Vagina (tissue), 2 donors: ENCODE data around the gene AMN1. TPM values are rescaled to one million over a fixed set of nuclear protein-coding genes. Genes with fewer than 3 reads are reported as not detected.

Experiments
- DNase-seq, 2 donors: peaks; one replicate each; pipeline ENCODE4 v3.0.0-alpha.2; 2017; ENCODE audit errors: extremely low spot score in 2 of 2
- H3K27ac ChIP-seq: fragments of 200-600 bp; sonication (generic); one replicate; pipeline ENCODE4 v1.5.1; 2019
- H3K27me3 ChIP-seq: fragments of 200-600 bp; sonication (generic); one replicate; pipeline ENCODE4 v1.5.1; 2019
- H3K36me3 ChIP-seq, 2 donors: fragments of 200-600 bp; sonication (generic); one replicate each; pipeline ENCODE4 v1.5.1; 2017 to 2019
- H3K4me1 ChIP-seq: fragments of 200-600 bp; sonication (generic); one replicate; pipeline ENCODE4 v1.5.1; 2019
- H3K4me3 ChIP-seq, 2 donors: fragments of 200-600 bp; sonication (generic); 1 replicate in 1 of 2; 2 replicates in 1 of 2; pipeline ENCODE4 v1.5.1; 2016 to 2019
- H3K9me3 ChIP-seq: fragments of 200-600 bp; sonication (generic); one replicate; pipeline ENCODE4 v1.5.1; 2019
- POLR2A ChIP-seq, 2 donors: fragments of 450-650 bp; IDR thresholded peaks; one replicate each; pipeline ENCODE4 v1.6.1; 2017; ENCODE audit warnings: antibody characterized with exemption in 2 of 2, mild to moderate bottlenecking in 2 of 2, moderate library complexity in 2 of 2
- POLR2AphosphoS5 ChIP-seq, 2 donors: sonication (generic); formaldehyde crosslinking; IDR thresholded peaks; one replicate each; pipeline ENCODE4 v1.9.0; 2017; ENCODE audit warnings: antibody characterized with exemption in 2 of 2, mild to moderate bottlenecking in 2 of 2, low read depth in 1 of 2; ENCODE audit not compliant: insufficient read depth in 1 of 2
- intact Hi-C: fragments of 100-400 bp; cut with DNase I; formaldehyde crosslinking; loops from one replicate; pipeline ENCODE4 v1.15.1; 2023
- total RNA-seq: library from RNA; depleted of rRNA; stranded (reverse); fragments of >200 nt; gene quantifications from one replicate; pipeline ENCODE4 v1.2.3, GENCODE V29; 2016
- TF ChIP-seq, protein P1 (sequence below), 3 experiments: fragments of 450-650 bp in 2 of 3; fragments of 200-600 bp in 1 of 3; sonication (generic) in 1 of 3; IDR thresholded peaks; one replicate each; pipeline ENCODE4 v1.5.1; 2017 to 2019; ENCODE audit warnings: antibody characterized with exemption in 3 of 3, mild to moderate bottlenecking in 2 of 3, moderate library complexity in 2 of 3

AMN1 gene
- total RNA-seq, 1 donor from 2014 or later: 5.9 TPM

DNA sequence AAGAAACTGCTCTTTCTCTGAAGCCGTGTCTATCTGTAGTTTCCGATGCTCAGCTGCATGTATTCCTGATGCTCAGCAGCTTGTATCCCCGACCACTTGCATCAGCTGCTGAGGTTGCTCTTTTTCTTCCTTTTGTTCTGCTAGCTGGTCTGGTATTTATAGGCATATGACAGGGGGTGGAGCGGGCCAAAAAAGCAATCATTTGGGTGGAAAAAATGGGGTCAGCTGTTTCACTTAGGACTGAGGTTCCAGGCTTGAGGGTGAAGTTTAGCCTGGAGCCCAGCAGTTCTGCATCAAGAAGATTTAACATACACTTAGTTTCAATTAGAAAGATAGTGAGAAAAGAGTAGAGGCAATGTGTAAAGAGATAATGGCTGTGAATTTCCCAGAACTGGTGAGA lies 23.6 kb upstream of the AMN1 start:
- Histone ChIP-seq H3K9me3 (peaks cover 10% of the 10 kb centered on the region), H3K36me3 (no peaks in the 10 kb centered on the region), H3K27ac (no peak overlapping the region), H3K4me3 (no peak overlapping the region), H3K27me3 (no peaks in the 10 kb centered on the region), H3K4me1 (peaks cover 6% of the 10 kb centered on the region)
- TF ChIP-seq, protein P1, sequence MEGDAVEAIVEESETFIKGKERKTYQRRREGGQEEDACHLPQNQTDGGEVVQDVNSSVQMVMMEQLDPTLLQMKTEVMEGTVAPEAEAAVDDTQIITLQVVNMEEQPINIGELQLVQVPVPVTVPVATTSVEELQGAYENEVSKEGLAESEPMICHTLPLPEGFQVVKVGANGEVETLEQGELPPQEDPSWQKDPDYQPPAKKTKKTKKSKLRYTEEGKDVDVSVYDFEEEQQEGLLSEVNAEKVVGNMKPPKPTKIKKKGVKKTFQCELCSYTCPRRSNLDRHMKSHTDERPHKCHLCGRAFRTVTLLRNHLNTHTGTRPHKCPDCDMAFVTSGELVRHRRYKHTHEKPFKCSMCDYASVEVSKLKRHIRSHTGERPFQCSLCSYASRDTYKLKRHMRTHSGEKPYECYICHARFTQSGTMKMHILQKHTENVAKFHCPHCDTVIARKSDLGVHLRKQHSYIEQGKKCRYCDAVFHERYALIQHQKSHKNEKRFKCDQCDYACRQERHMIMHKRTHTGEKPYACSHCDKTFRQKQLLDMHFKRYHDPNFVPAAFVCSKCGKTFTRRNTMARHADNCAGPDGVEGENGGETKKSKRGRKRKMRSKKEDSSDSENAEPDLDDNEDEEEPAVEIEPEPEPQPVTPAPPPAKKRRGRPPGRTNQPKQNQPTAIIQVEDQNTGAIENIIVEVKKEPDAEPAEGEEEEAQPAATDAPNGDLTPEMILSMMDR (IDR thresholded peaks at IDR 0.05): no peak
- TF ChIP-seq POLR2AphosphoS5 (IDR thresholded peaks at IDR 0.05; ENCODE audit: insufficient read depth in 1 of 2, low read depth in 1 of 2) (no peak), POLR2A (IDR thresholded peaks at IDR 0.05) (no peak)
- intact Hi-C loops: no loop called here
- no peak for DNase-seq

DNA sequence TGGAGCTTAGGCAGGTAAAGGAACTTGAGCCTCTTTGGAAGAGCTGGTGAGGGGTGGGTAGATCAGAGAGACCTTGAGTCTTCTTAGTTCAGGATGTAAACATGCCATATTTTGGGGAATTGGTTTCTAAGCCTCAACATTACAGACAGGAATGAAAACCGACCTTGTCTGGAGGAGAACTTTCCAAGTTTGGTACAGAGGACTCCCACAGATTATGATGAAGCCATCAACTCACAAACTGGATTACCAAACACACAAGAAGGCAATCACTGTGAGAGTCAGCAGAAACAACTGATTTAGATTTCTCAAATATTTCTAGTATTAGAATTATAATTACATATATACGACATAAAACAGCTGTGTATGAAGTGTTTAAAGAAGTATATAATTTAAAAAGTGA lies 22.3 kb upstream of the AMN1 start:
- Histone ChIP-seq H3K27me3 (no peaks in the 10 kb centered on the region), H3K27ac (peak overlapping the region; percentile 25), H3K4me1 (peaks cover 17% of the 10 kb centered on the region), H3K36me3 (no peaks in the 10 kb centered on the region), H3K4me3 (no peak overlapping the region), H3K9me3 (peaks cover 10% of the 10 kb centered on the region)
- no peak for DNase-seq
- intact Hi-C loops: no loop called here
- TF ChIP-seq POLR2A (IDR thresholded peaks at IDR 0.05) (no peak), POLR2AphosphoS5 (IDR thresholded peaks at IDR 0.05; ENCODE audit: insufficient read depth in 1 of 2, low read depth in 1 of 2) (no peak)
- TF ChIP-seq, protein P1 (IDR thresholded peaks at IDR 0.05): no peak

DNA sequence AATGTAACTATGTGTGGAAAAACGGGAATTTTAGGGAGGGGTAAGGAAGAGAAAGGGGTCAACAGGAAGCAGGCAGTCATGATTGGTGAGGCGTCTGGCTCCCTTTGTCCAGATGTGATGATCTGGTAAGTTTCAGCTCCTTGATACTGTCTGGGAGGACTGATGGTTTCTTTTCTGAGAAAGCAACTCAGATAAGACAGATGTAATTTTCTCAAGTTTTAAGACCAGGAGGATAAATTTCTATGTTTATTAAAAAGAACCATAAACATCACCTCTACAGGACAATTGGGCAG lies 21.9 kb upstream of the AMN1 start:
- no peak for DNase-seq
- Histone ChIP-seq H3K27ac (peak overlapping the region; percentile 25), H3K4me1 (peaks cover 20% of the 10 kb centered on the region), H3K36me3 (no peaks in the 10 kb centered on the region), H3K27me3 (no peaks in the 10 kb centered on the region), H3K9me3 (peaks cover 10% of the 10 kb centered on the region), H3K4me3 (no peak overlapping the region)
- intact Hi-C loops: no loop called here
- TF ChIP-seq, protein P1 (IDR thresholded peaks at IDR 0.05): no peak
- TF ChIP-seq POLR2A (IDR thresholded peaks at IDR 0.05): no peak
- TF ChIP-seq POLR2AphosphoS5 (IDR thresholded peaks at IDR 0.05; ENCODE audit: insufficient read depth in 1 of 2, low read depth in 1 of 2): no peak

DNA sequence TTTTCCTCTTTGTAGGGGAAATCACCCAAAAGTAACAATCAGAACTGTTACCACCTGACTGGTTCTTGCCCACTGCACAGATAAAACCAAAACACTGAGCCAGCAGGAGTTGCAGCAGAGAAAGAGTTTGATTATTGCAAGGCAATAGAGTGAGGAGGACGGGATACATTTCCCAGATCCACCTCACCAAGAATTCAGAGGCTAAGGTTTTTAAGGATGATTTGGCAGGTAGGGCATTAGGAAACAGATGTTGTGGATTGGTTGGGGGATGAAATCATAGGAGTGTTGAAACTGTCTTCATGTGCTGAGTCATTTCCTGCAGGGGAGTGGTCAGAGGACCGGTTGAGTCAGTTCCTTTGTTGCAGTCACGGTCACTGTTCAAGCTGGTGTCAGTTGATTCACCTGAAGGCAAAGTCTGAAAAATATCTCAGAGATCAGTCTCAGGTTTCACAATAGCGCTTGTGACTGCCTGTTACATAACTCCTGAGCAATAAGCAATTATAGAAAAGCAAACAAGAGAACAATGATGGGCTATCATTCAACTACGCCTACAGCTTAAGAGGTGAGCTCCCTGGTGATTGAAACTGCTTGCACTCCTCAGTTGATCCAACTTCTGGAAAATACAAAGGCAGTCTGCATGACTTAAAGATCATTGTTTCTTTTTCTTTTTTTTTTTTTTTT lies 20.3 kb upstream of the AMN1 start:
- H3K9me3 ChIP-seq: peaks cover 10% of the 10 kb centered on the region
- peak overlapping the region; percentile 66 for H3K27ac ChIP-seq
- intact Hi-C loops: no loop called here
- H3K4me1 ChIP-seq: peaks cover 26% of the 10 kb centered on the region
- no peaks in the 10 kb centered on the region for H3K27me3 ChIP-seq
- TF ChIP-seq POLR2AphosphoS5 (IDR thresholded peaks at IDR 0.05; ENCODE audit: insufficient read depth in 1 of 2, low read depth in 1 of 2): peak in 1 of 2 donors; percentile 91
- TF ChIP-seq, protein P1 (IDR thresholded peaks at IDR 0.05): no peak
- TF ChIP-seq POLR2A (IDR thresholded peaks at IDR 0.05): no peak
- peak in 1 of 2 donors; percentile 96 for DNase-seq
- H3K4me3 ChIP-seq: no peak overlapping the region
- no peaks in the 10 kb centered on the region for H3K36me3 ChIP-seq

DNA sequence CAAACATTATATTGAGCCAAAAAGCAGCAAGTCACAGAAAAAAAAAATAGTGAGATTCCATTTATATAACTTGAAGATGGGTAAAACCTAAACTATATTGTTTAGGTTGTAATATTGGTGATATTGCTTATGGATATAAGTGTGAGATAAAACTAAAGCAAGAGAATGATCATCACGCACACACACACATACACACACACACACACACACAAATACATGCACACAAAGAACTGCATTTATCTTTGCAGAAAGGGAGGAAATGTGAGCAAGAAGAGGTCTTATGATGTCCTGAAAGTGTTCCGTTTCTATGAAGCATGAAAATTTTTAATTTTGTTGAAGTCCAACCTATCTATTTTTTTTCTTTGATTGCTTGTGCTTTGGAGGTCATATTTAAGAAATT lies 16.4 kb upstream of the AMN1 start:
- Histone ChIP-seq H3K4me3 (no peak overlapping the region), H3K4me1 (peaks cover 26% of the 10 kb centered on the region), H3K27me3 (no peaks in the 10 kb centered on the region), H3K9me3 (peaks cover 10% of the 10 kb centered on the region), H3K27ac (no peak overlapping the region), H3K36me3 (no peaks in the 10 kb centered on the region)
- TF ChIP-seq, protein P1 (IDR thresholded peaks at IDR 0.05): no peak
- no peak for TF ChIP-seq POLR2AphosphoS5 (IDR thresholded peaks at IDR 0.05; ENCODE audit: insufficient read depth in 1 of 2, low read depth in 1 of 2)
- intact Hi-C loops: no loop called here
- DNase-seq: no peak
